Stomach (tissue), 9 donors: ENCODE data around the gene NECTIN4. TPM values are rescaled to one million over a fixed set of nuclear protein-coding genes. Genes with fewer than 3 reads are reported as not detected.

Experiments
- DNase-seq, 2 donors: peaks; one replicate each; pipeline versions ENCODE4 v3.0.0 to v3.0.0-alpha.2; 2013 to 2019
- H3K27ac ChIP-seq, 5 donors: fragments of 200-600 bp in 4 of 5; sonication (generic) in 4 of 5; one replicate each; pipeline ENCODE4 v1.5.1; 2013 to 2019; ENCODE audit warnings: mild to moderate bottlenecking in 1 of 5, moderate library complexity in 1 of 5
- H3K27me3 ChIP-seq, 3 donors: fragments of 200-600 bp; sonication (generic); one replicate each; pipeline ENCODE4 v1.5.1; 2017 to 2019; ENCODE audit warnings: mixed run types in 1 of 3
- H3K36me3 ChIP-seq, 4 donors: fragments of 200-600 bp; sonication (generic); 1 replicate in 3 of 4; 2 replicates in 1 of 4; pipeline ENCODE4 v1.5.1; 2016 to 2019
- H3K4me1 ChIP-seq, 4 donors: fragments of 200-600 bp; sonication (generic); one replicate each; pipeline ENCODE4 v1.5.1; 2016 to 2019
- H3K4me3 ChIP-seq, 4 donors: fragments of 200-600 bp; sonication (generic) in 3 of 4; one replicate each; pipeline ENCODE4 v1.5.1; 2016 to 2019; ENCODE audit warnings: mild to moderate bottlenecking in 1 of 4
- H3K9me3 ChIP-seq, 4 donors: fragments of 200-600 bp; sonication (generic); one replicate each; pipeline ENCODE4 v1.5.1; 2016 to 2019
- EP300 ChIP-seq: sonication (generic); formaldehyde crosslinking; IDR thresholded peaks from one replicate; pipeline ENCODE4 v1.6.1; 2017; ENCODE audit warnings: antibody characterized with exemption
- POLR2A ChIP-seq, 4 donors: fragments of 450-650 bp; IDR thresholded peaks; one replicate each; pipeline ENCODE4 v1.6.1; 2016; ENCODE audit warnings: antibody characterized with exemption in 4 of 4, control low read depth in 2 of 4, mild to moderate bottlenecking in 1 of 4, moderate library complexity in 1 of 4
- POLR2AphosphoS5 ChIP-seq, 3 donors: sonication (generic); formaldehyde crosslinking; IDR thresholded peaks; one replicate each; pipeline ENCODE4 v1.6.1; 2016; ENCODE audit warnings: antibody characterized with exemption in 3 of 3
- WGBS, 5 donors: extraction: QIAGEN DNeasy Blood & Tissue Kit in 3 of 5; methylation state at CpG; one replicate each; pipeline versions ENCODE4 v1.1.5 to v1.1.7; 2013 to 2018; 5-methylcytosine and 5-hydroxymethylcytosine counted together
- intact Hi-C: fragments of 100-400 bp; cut with DNase I; formaldehyde crosslinking; loops from one replicate; pipeline ENCODE4 v1.15.1; 2023; ENCODE audit warnings: low total_unique reads
- polyA plus RNA-seq, 3 donors: library from polyadenylated mRNA; stranded (reverse); fragments of 200-250 nt; gene quantifications; one replicate each; pipeline ENCODE4 v1.2.3, GENCODE V29; 2013
- total RNA-seq, 5 donors: library from RNA; depleted of rRNA; stranded (reverse); fragments of >200 nt; gene quantifications; one replicate each; pipeline versions ENCODE4 v1.1.0 to v1.2.3, GENCODE V29; 2014 to 2016
- TF ChIP-seq, protein P1 (sequence below), 7 experiments: fragments of 450-650 bp in 4 of 7; fragments of 200-600 bp in 3 of 7; sonication (generic) in 3 of 7; IDR thresholded peaks; one replicate each; pipeline ENCODE4 v1.5.1; 2016 to 2019; ENCODE audit warnings: antibody characterized with exemption in 7 of 7, control low read depth in 2 of 7, mild to moderate bottlenecking in 1 of 7
- donor health status: healthy with polysubstance abuse.
- donor health status: Bipolar disorder and iron deficiency.
- donor health status: healthy.

NECTIN4 gene
- total and polyA plus RNA-seq, 8 donors: 1.7 to 20.3 (median 5.5) TPM

DNA sequence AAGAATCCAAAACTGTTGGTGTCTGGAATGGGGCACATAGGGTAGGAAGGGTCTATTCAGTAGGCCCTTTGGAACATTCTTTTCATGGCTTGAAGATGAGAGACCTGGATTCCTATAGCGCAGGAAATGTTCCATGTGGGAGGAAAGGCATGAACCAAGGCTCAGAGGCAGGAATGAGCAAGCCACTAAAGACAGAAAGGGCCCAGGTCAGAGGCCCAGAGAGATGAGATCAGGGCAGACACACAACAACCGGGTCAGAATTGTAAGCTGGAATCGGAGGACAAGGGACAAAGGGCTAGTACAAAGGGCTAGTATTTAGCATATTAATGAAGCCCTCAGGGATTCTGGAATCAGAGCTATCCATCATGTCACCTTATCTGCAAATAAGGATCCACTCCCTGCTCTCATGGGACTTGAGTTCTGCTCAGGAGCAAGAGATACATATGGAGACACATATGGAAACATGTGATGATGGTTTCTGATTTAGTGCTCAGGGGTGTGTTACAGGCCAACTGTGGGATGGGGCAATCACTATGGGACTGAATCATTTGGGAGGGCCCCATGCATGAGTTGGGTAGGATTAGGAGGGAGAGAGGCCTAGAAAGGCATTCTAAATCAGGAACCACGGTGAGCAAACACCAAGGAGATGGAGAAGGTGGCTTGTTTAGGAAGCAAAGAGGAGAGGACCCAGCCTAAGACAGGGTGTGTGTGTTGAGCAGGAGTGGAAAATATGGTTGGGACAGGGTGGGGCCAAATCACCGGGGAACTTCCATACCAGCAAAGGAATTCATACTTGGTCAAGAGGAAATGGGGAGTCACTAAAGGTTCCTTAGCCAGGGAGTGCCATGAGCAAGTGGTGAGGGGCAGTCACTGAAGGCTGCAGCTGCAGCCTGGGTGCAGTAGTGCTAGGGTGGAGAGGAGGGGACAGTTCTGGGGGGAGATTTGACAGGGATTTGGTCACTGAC, 8.6 kb downstream of the NECTIN4 start:
- Histone ChIP-seq H3K36me3 (peaks cover 0 to 22% (median 4%) of the 10 kb centered on the region in 4 donors), H3K27ac (peak overlapping the region in 2 of 5 donors; percentile 4 to 17), H3K4me1 (peaks cover 0 to 42% (median 26%) of the 10 kb centered on the region in 4 donors), H3K9me3 (no peaks in the 10 kb centered on the region), H3K27me3 (peaks cover 0 to 4% (median 0%) of the 10 kb centered on the region in 3 donors), H3K4me3 (no peak overlapping the region)
- no peak for DNase-seq
- WGBS, 5 donors: 73 to 84% (median 78%) methylated on average over 5 of the region's 5 CpGs
- intact Hi-C loops: no loop called here
- no peak for TF ChIP-seq POLR2AphosphoS5 (IDR thresholded peaks at IDR 0.05)
- TF ChIP-seq, protein P1, sequence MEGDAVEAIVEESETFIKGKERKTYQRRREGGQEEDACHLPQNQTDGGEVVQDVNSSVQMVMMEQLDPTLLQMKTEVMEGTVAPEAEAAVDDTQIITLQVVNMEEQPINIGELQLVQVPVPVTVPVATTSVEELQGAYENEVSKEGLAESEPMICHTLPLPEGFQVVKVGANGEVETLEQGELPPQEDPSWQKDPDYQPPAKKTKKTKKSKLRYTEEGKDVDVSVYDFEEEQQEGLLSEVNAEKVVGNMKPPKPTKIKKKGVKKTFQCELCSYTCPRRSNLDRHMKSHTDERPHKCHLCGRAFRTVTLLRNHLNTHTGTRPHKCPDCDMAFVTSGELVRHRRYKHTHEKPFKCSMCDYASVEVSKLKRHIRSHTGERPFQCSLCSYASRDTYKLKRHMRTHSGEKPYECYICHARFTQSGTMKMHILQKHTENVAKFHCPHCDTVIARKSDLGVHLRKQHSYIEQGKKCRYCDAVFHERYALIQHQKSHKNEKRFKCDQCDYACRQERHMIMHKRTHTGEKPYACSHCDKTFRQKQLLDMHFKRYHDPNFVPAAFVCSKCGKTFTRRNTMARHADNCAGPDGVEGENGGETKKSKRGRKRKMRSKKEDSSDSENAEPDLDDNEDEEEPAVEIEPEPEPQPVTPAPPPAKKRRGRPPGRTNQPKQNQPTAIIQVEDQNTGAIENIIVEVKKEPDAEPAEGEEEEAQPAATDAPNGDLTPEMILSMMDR (IDR thresholded peaks at IDR 0.05): no peak
- TF ChIP-seq EP300: no peak
- no peak for TF ChIP-seq POLR2A (IDR thresholded peaks at IDR 0.05)

DNA sequence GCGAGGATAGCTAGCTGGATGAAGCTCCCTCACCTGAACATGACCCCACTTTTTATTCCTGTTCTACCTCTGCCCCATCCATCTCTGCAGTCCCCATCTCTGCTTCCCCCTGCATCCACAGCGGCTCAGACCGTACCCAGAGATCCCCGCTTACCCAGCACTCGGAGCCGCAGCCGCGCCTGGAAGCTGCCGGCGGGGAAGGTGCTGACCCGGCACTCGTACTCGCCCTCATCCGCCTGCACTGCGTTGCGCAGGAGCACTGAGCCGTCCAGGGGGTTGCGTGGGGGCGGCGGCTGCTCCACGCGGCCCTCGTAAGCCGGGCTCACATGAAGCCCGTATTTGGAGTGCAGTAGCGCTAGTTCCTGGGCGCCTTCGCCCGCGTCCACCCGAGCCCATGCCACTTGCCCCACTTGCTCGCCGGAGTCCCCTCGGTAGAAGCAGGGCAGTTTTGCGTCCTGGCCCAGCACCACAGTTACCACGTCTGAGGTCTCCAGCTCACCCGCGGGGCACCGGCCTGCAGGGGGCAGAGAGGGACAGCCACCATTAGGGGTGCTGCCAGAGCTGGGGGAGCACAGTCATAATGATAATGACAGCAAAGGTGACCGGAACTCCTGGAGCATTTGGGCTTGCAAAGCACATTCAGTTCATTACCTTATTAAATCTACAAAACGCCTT, 9.8 kb downstream of the NECTIN4 start:
- Histone ChIP-seq H3K36me3 (peaks cover 0 to 26% (median 8%) of the 10 kb centered on the region in 4 donors), H3K4me3 (no peak overlapping the region), H3K27me3 (peaks cover 0 to 4% (median 0%) of the 10 kb centered on the region in 3 donors), H3K27ac (no peak overlapping the region), H3K4me1 (peaks cover 0 to 30% (median 19%) of the 10 kb centered on the region in 4 donors), H3K9me3 (no peaks in the 10 kb centered on the region)
- TF ChIP-seq POLR2A (IDR thresholded peaks at IDR 0.05) (no peak), EP300 (no peak), POLR2AphosphoS5 (IDR thresholded peaks at IDR 0.05) (no peak)
- TF ChIP-seq, protein P1 (IDR thresholded peaks at IDR 0.05): no peak
- no peak for DNase-seq
- intact Hi-C loops: no loop called here
- WGBS, 5 donors: 66 to 84% (median 75%) methylated on average over 27 to 41 of the region's 41 CpGs

DNA sequence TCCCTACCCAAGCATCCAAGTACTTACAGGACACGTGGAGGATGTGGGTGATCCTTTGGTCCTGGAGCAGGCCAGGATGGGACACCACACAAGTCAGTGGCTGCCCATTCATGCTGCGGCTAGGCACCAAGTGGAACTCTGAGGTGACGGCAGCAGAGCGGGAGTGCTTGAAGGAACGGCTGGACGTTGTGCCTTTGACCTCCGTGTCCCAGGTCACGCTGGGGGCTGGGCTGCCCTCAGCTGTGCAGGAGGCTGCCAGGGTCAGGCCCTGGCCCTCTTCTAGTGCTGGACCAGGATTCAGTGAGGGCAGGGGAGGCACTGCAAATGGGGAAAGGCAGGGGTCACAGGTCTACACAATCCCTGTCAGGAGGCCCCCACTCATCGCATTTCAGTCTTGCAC, 11.9 kb downstream of the NECTIN4 start:
- 81 to 100% (median 84%) methylated on average over 1 to 9 of the region's 9 CpGs for WGBS, 5 donors
- no peak overlapping the region for H3K4me3 ChIP-seq
- H3K36me3 ChIP-seq: peaks cover 0 to 41% (median 13%) of the 10 kb centered on the region in 4 donors
- no peak overlapping the region for H3K27ac ChIP-seq
- TF ChIP-seq POLR2A (IDR thresholded peaks at IDR 0.05) (no peak), EP300 (no peak), POLR2AphosphoS5 (IDR thresholded peaks at IDR 0.05) (no peak)
- TF ChIP-seq, protein P1 (IDR thresholded peaks at IDR 0.05): no peak
- H3K9me3 ChIP-seq: no peaks in the 10 kb centered on the region
- DNase-seq: no peak
- H3K4me1 ChIP-seq: peaks cover 0 to 9% (median 4%) of the 10 kb centered on the region in 4 donors
- peaks cover 0 to 4% (median 0%) of the 10 kb centered on the region in 3 donors for H3K27me3 ChIP-seq
- intact Hi-C loops: no loop called here

DNA sequence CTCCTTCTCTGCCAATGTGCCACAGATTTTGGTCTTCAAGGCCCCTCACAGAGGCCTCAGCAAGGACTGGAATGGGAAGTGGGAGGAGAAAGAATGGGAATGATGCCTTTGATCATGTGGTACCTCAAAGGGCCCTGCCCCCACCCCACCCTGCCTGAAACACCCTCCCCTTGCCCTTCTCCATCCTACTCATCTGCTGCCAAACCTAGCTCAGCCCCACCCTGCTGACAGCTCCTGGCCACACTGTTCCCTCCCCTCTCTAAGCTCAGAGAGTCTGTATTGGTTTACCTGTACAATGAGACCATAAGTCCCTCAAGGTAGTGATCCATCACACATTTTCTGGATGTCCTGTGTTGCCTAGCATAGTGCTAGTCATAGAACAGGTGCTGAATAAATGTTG, 12.9 kb downstream of the NECTIN4 start:
- Histone ChIP-seq H3K4me3 (no peak overlapping the region), H3K4me1 (no peaks in the 10 kb centered on the region), H3K9me3 (no peaks in the 10 kb centered on the region), H3K27me3 (peaks cover 0 to 4% (median 0%) of the 10 kb centered on the region in 3 donors), H3K36me3 (peaks cover 0 to 44% (median 13%) of the 10 kb centered on the region in 4 donors), H3K27ac (no peak overlapping the region)
- TF ChIP-seq POLR2AphosphoS5 (IDR thresholded peaks at IDR 0.05) (no peak), EP300 (no peak)
- TF ChIP-seq, protein P1 (IDR thresholded peaks at IDR 0.05): no peak
- no peak for DNase-seq
- intact Hi-C loops: no loop called here
